HEK293T (cell line): ENCODE measurements around the gene TCP11L1.

Experiments
- BHLHE40 ChIP-seq: fragments of 450-650 bp; IDR thresholded peaks from 2 replicates; pipeline ENCODE4 v1.6.1; 2016; ENCODE audit warnings: mild to moderate bottlenecking, moderate library complexity, borderline replicate concordance
- CTBP1 ChIP-seq: fragments of 450-650 bp; IDR thresholded peaks from 2 replicates; pipeline ENCODE4 v1.6.1; 2016; ENCODE audit warnings: borderline replicate concordance
- ELF4 ChIP-seq: fragments of 450-650 bp; IDR thresholded peaks from 2 replicates; pipeline ENCODE4 v1.6.1; 2017; ENCODE audit warnings: antibody characterized with exemption
- FOXA1 ChIP-seq: fragments of 450-650 bp; IDR thresholded peaks from 2 replicates; pipeline ENCODE4 v1.6.1; 2016; ENCODE audit warnings: mild to moderate bottlenecking
- FOXK2 ChIP-seq: fragments of 450-650 bp; IDR thresholded peaks from 2 replicates; pipeline ENCODE4 v1.6.1; 2016; ENCODE audit warnings: mild to moderate bottlenecking
- L3MBTL2 ChIP-seq: fragments of 450-650 bp; conservative IDR thresholded peaks from 2 replicates; pipeline ENCODE4 v1.6.1; 2016; ENCODE audit warnings: mild to moderate bottlenecking
- SUZ12 ChIP-seq: fragments of 450-650 bp; IDR thresholded peaks from 2 replicates; pipeline ENCODE4 v1.6.1; 2016; ENCODE audit warnings: mild to moderate bottlenecking
- TARDBP ChIP-seq: fragments of 450-650 bp; IDR thresholded peaks from 2 replicates; pipeline ENCODE4 v1.6.1; 2016

- TF ChIP-seq SUZ12 = no peak
- TF ChIP-seq FOXK2 = no peak
- TF ChIP-seq FOXA1 = no peak
- no peak for TF ChIP-seq ELF4
- TF ChIP-seq BHLHE40 = no peak
- TF ChIP-seq TARDBP = no peak
- no peak for TF ChIP-seq CTBP1
- no peak for TF ChIP-seq L3MBTL2
Measured at GRCh38 chr11:33027233-33027632, 12.1 kb upstream of the TCP11L1 start.
